ENCODE results near the gene TRIO. TPM values are rescaled to one million over a fixed set of nuclear protein-coding genes. Genes with fewer than 3 reads are reported as not detected.

TRIO gene
- total and polyA plus RNA-seq, 10 of the 15 experiments (the other 5 are each of a cell fraction or from before 2014, with no cell fraction given), result 5.1 to 96.4 (median 44.6) TPM

DNA sequence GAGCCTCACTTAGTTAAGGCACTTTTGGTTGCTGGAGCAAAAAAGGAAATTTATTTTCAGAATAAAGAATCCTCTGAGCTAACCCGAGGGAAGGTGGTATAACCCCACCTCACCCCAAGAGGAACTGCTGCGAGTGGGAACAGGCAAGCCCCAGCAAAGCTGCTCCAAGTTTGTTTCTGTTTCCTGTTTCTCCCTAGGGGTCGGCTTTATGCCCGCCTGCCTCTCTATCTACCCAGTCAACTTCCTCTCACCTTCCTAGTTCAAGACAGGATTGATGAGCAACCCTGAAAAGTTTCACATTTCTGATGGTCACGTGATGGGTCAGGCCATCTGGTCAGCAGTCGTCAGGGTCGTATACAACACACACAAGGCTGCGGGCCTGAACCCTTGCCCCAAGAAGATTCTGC is 31.1 kb downstream of the TRIO start (continued):
- no peak for TF ChIP-seq RUNX3 (IDR thresholded peaks at IDR 0.05; ENCODE audit: low read length)
- no peak for TF ChIP-seq POLR2AphosphoS2 (IDR thresholded peaks at IDR 0.05; ENCODE audit: low read depth, low read length)
- no peak for TF ChIP-seq BACH1 (IDR thresholded peaks at IDR 0.05; ENCODE audit: borderline replicate concordance)
- no peak for TF ChIP-seq GATAD2B (conservative IDR thresholded peaks at IDR 0.05; ENCODE audit: low read depth)
- TF ChIP-seq ZSCAN29 (IDR thresholded peaks at IDR 0.05), result no peak
- no peak for TF ChIP-seq HDGF (IDR thresholded peaks at IDR 0.05)
- no peak for TF ChIP-seq MTA3 (IDR thresholded peaks at IDR 0.05; ENCODE audit: borderline replicate concordance, low read length)
- TF ChIP-seq SMAD5 (IDR thresholded peaks at IDR 0.05; ENCODE audit: low read depth), result no peak
- TF ChIP-seq RAD51 (IDR thresholded peaks at IDR 0.05), result peak; percentile 98
- TF ChIP-seq TAF1 (IDR thresholded peaks at IDR 0.05; ENCODE audit: borderline replicate concordance, low read depth, low read length), result no peak
- TF ChIP-seq, protein P1, sequence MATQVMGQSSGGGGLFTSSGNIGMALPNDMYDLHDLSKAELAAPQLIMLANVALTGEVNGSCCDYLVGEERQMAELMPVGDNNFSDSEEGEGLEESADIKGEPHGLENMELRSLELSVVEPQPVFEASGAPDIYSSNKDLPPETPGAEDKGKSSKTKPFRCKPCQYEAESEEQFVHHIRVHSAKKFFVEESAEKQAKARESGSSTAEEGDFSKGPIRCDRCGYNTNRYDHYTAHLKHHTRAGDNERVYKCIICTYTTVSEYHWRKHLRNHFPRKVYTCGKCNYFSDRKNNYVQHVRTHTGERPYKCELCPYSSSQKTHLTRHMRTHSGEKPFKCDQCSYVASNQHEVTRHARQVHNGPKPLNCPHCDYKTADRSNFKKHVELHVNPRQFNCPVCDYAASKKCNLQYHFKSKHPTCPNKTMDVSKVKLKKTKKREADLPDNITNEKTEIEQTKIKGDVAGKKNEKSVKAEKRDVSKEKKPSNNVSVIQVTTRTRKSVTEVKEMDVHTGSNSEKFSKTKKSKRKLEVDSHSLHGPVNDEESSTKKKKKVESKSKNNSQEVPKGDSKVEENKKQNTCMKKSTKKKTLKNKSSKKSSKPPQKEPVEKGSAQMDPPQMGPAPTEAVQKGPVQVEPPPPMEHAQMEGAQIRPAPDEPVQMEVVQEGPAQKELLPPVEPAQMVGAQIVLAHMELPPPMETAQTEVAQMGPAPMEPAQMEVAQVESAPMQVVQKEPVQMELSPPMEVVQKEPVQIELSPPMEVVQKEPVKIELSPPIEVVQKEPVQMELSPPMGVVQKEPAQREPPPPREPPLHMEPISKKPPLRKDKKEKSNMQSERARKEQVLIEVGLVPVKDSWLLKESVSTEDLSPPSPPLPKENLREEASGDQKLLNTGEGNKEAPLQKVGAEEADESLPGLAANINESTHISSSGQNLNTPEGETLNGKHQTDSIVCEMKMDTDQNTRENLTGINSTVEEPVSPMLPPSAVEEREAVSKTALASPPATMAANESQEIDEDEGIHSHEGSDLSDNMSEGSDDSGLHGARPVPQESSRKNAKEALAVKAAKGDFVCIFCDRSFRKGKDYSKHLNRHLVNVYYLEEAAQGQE (IDR thresholded peaks at IDR 0.05; ENCODE audit: low read depth, low read length), result no peak
- TF ChIP-seq, protein P2, sequence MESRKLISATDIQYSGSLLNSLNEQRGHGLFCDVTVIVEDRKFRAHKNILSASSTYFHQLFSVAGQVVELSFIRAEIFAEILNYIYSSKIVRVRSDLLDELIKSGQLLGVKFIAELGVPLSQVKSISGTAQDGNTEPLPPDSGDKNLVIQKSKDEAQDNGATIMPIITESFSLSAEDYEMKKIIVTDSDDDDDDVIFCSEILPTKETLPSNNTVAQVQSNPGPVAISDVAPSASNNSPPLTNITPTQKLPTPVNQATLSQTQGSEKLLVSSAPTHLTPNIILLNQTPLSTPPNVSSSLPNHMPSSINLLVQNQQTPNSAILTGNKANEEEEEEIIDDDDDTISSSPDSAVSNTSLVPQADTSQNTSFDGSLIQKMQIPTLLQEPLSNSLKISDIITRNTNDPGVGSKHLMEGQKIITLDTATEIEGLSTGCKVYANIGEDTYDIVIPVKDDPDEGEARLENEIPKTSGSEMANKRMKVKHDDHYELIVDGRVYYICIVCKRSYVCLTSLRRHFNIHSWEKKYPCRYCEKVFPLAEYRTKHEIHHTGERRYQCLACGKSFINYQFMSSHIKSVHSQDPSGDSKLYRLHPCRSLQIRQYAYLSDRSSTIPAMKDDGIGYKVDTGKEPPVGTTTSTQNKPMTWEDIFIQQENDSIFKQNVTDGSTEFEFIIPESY (IDR thresholded peaks at IDR 0.05), result no peak
- no peak for TF ChIP-seq ESRRA (IDR thresholded peaks at IDR 0.05; ENCODE audit: low read length)
- TF ChIP-seq NFXL1 (IDR thresholded peaks at IDR 0.05; ENCODE audit: borderline replicate concordance), result no peak
- 0 out of 2 replicates have a peak, but pooled peaks have one; percentile 29 for TF ChIP-seq POLR2A (IDR thresholded peaks at IDR 0.05; ENCODE audit: low read depth, low read length)
- TF ChIP-seq RCOR1 (conservative IDR thresholded peaks at IDR 0.05; ENCODE audit: low read depth, low read length), result no peak
- peak; percentile 70 for TF ChIP-seq IKZF1 (conservative IDR thresholded peaks at IDR 0.05)
- no peak for TF ChIP-seq ZNF207 (IDR thresholded peaks at IDR 0.05; ENCODE audit: borderline replicate concordance)
- TF ChIP-seq JUNB (IDR thresholded peaks at IDR 0.05), result no peak
- TF ChIP-seq, protein P3, sequence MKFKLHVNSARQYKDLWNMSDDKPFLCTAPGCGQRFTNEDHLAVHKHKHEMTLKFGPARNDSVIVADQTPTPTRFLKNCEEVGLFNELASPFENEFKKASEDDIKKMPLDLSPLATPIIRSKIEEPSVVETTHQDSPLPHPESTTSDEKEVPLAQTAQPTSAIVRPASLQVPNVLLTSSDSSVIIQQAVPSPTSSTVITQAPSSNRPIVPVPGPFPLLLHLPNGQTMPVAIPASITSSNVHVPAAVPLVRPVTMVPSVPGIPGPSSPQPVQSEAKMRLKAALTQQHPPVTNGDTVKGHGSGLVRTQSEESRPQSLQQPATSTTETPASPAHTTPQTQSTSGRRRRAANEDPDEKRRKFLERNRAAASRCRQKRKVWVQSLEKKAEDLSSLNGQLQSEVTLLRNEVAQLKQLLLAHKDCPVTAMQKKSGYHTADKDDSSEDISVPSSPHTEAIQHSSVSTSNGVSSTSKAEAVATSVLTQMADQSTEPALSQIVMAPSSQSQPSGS (IDR thresholded peaks at IDR 0.05; ENCODE audit: low read length), result no peak
